B cell (primary cell): ENCODE results near the gene LCN2. TPM values are rescaled to one million over a fixed set of nuclear protein-coding genes. Genes with fewer than 3 reads are reported as not detected.
"Not testable (repeated sequence)": the region's sequence is repeated elsewhere in the genome, so short reads cannot be mapped to it uniquely, and the experiment has no call there.

Experiments used
- ATAC-seq: fragments of 200-7000 bp; cut with Tn5 transposase; one replicate; pipeline ENCODE4 v1.10.0; 2021; ENCODE audit warnings: low read depth, mild to moderate bottlenecking, moderate number of reproducible peaks, moderate library complexity
- CTCF ChIA-PET: fragments of 350-600 bp; sonication (Branson Sonifier 250); formaldehyde crosslinking; loops from one replicate; lab custom pipeline; 2021; ENCODE audit warnings: antibody characterized with exemption, inconsistent platforms; lab: Charles Lee
- POLR2A ChIA-PET: fragments of 350-600 bp; sonication (Branson Sonifier 250); formaldehyde crosslinking; loops from one replicate; lab custom pipeline; 2021; ENCODE audit warnings: antibody characterized with exemption; lab: Charles Lee
- DNase-seq: peaks from one replicate; pipeline ENCODE4 v3.0.0; 2013
- H2AFZ ChIP-seq: 2 replicates; pipeline ENCODE4 v1.6.1; 2012; ENCODE audit warnings: mild to moderate bottlenecking, low read depth, low read length; ENCODE audit not compliant: insufficient read depth, poor library complexity, severe bottlenecking
- H3K27ac ChIP-seq, 2 donors: 1 replicate in 1 of 2; 2 replicates in 1 of 2; pipeline ENCODE4 v1.5.1; 2012 to 2013; ENCODE audit warnings: low read length in 2 of 2, mild to moderate bottlenecking in 2 of 2, moderate library complexity in 1 of 2
- H3K27me3 ChIP-seq, 4 experiments: fragments of 200-600 bp in 1 of 4; sonication (generic) in 1 of 4; replicated peaks in 1 of 4; 1 replicate in 2 of 4; 2 replicates in 2 of 4; pipeline versions ENCODE4 v1.6.1 to v1.7.0; 2013 to 2016; ENCODE audit warnings: low read length in 3 of 4, mild to moderate bottlenecking in 2 of 4, mixed read lengths in 1 of 4, moderate library complexity in 1 of 4; ENCODE audit not compliant: insufficient read depth in 4 of 4, control insufficient read depth in 3 of 4; ENCODE audit errors: control extremely low read depth in 1 of 4
- H3K36me3 ChIP-seq, 2 experiments: replicated peaks in 1 of 2; 1 replicate in 1 of 2; 2 replicates in 1 of 2; pipeline versions ENCODE4 v1.6.1 to v1.7.1; 2013; ENCODE audit warnings: low read length in 1 of 2; ENCODE audit not compliant: insufficient read depth in 2 of 2, control insufficient read depth in 1 of 2; ENCODE audit errors: control extremely low read depth in 1 of 2, extremely low read depth in 1 of 2
- H3K4me1 ChIP-seq, 2 donors: fragments of 200-600 bp in 1 of 2; sonication (generic) in 1 of 2; 1 replicate in 1 of 2; 2 replicates in 1 of 2; pipeline versions ENCODE4 v1.5.1 to v1.6.1; 2013 to 2017; ENCODE audit warnings: low read length in 2 of 2; ENCODE audit not compliant: control insufficient read depth in 2 of 2, insufficient read depth in 2 of 2
- H3K4me2 ChIP-seq: replicated peaks from 2 replicates; pipeline ENCODE3; 2012; ENCODE audit warnings: mild to moderate bottlenecking, low read depth, low read length; ENCODE audit not compliant: poor library complexity, severe bottlenecking
- H3K4me3 ChIP-seq, 5 experiments: fragments of 200-600 bp in 1 of 5; sonication (generic) in 1 of 5; 1 replicate in 3 of 5; 2 replicates in 2 of 5; pipeline versions ENCODE4 v1.5.1 to v1.7.0; 2011 to 2016; ENCODE audit warnings: low read length in 4 of 5, mild to moderate bottlenecking in 4 of 5, low read depth in 2 of 5, control low read depth in 1 of 5, moderate library complexity in 1 of 5; ENCODE audit not compliant: insufficient read depth in 1 of 5; ENCODE audit errors: control extremely low read depth in 1 of 5, extremely low read depth in 1 of 5
- H3K79me2 ChIP-seq: fragments of 200-600 bp; sonication (generic); one replicate; pipeline ENCODE4 v1.6.0; 2016; ENCODE audit warnings: low read length; ENCODE audit not compliant: control insufficient read depth, insufficient read depth
- H3K9ac ChIP-seq: fragments of 200-600 bp; sonication (generic); 2 replicates; pipeline ENCODE4 v1.6.1; 2017; ENCODE audit warnings: mild to moderate bottlenecking, low read length, moderate library complexity
- H3K9me3 ChIP-seq, 3 donors: one replicate each; pipeline versions ENCODE4 v1.6.1 to v1.7.1; 2013; ENCODE audit warnings: low read length in 2 of 3; ENCODE audit not compliant: control insufficient read depth in 2 of 3, insufficient read depth in 1 of 3; ENCODE audit errors: control extremely low read depth in 1 of 3
- H4K20me1 ChIP-seq: 2 replicates; pipeline ENCODE4 v1.6.0; 2012; ENCODE audit warnings: mild to moderate bottlenecking, low read length; ENCODE audit not compliant: insufficient read depth, control insufficient read depth, poor library complexity, severe bottlenecking
- H3K27ac Mint-ChIP-seq: one replicate; pipeline ENCODE4 v1.8.0; 2021; ENCODE audit warnings: mixed read lengths
- H3K27me3 Mint-ChIP-seq: one replicate; pipeline ENCODE4 v1.8.0; 2021; ENCODE audit warnings: mixed read lengths
- H3K4me1 Mint-ChIP-seq: one replicate; pipeline ENCODE4 v1.8.0; 2021; ENCODE audit warnings: mixed read lengths
- H3K4me3 Mint-ChIP-seq: one replicate; pipeline ENCODE4 v1.8.0; 2021; ENCODE audit warnings: mixed read lengths
- H3K9me3 Mint-ChIP-seq: one replicate; pipeline ENCODE4 v1.8.0; 2022; ENCODE audit warnings: mixed read lengths; ENCODE audit not compliant: insufficient read depth
- WGBS: methylation state at CpG from one replicate; pipeline ENCODE4 v1.1.5; 2013; ENCODE audit warnings: missing lambda C conversion rate; ENCODE audit not compliant: insufficient coverage; 5-methylcytosine and 5-hydroxymethylcytosine counted together
- intact Hi-C: fragments of 100-400 bp; cut with micrococcal nuclease; formaldehyde crosslinking; loops from one replicate; pipeline ENCODE4 v1.10.0; 2022
- polyA plus RNA-seq: library from polyadenylated mRNA; depleted of rRNA; stranded (reverse); fragments of >200 nt; gene quantifications from 2 replicates; pipeline ENCODE4 v1.2.3, GENCODE V29; 2012
- total RNA-seq, 2 donors: library from RNA; stranded (reverse); fragments of 120-200 nt in 1 of 2; gene quantifications; 1 replicate in 1 of 2; 2 replicates in 1 of 2; pipeline versions ENCODE4 v1.2.3 to v1.2.4, GENCODE V29; 2013 to 2022

Gene LCN2
- total and polyA plus RNA-seq, 2 donors (not counting 1 experiment from before 2014, with no cell fraction given) = not detected

- Mint-ChIP-seq H3K4me1 (peaks cover 17% of the 10 kb centered on the region), H3K27me3 (peaks cover 25% of the 10 kb centered on the region)
- H3K4me1 ChIP-seq = peaks cover 7 to 12% of the 10 kb centered on the region in 2 donors
- H3K9ac ChIP-seq, H3K27ac Mint-ChIP-seq, H3K27ac ChIP-seq, H3K27me3 ChIP-seq, H3K9me3 ChIP-seq, POLR2A ChIA-PET, intact Hi-C loops, DNase-seq, H4K20me1 ChIP-seq, H3K79me2 ChIP-seq, ATAC-seq, H2AFZ ChIP-seq, H3K36me3 ChIP-seq, H3K4me2 ChIP-seq, H3K9me3 Mint-ChIP-seq, H3K4me3 ChIP-seq, H3K4me3 Mint-ChIP-seq: not testable (repeated sequence)
- CTCF ChIA-PET = interaction anchor here (1.3 kb wide), 1 partner anchor 16 kb away, joined by 3 read pairs; no protein-coding TSS in a partner anchor
- WGBS = 74% methylated on average over 7 of the region's 8 CpGs
These were observed 17.1 kb upstream of the LCN2 start for GRCh38 chr9:128132139-128132538.

DNA sequence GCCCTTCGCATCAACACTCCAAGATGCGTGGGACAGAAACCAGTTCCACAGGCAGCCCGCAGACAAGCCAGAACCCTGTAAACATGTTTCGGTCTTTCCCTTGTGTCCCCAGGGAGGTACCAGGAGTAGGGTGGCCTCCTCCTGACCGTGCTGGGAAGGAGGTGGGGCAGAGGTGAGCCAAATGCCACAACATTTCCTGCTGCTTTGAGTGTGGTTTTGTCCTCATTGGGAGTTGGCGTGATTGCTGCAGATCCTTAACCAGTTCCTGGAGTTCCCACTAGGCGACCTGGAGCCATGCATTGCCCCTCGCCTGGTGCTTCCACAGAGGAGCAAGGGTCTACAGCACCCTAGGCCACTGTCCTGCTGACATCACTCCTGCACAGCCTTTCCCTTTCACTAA, 13.7 kb upstream of the LCN2 start:
- H3K27ac ChIP-seq, ATAC-seq, H2AFZ ChIP-seq, CTCF ChIA-PET, H4K20me1 ChIP-seq, DNase-seq, H3K4me3 Mint-ChIP-seq, POLR2A ChIA-PET, H3K4me1 ChIP-seq, intact Hi-C loops, H3K4me3 ChIP-seq, H3K4me1 Mint-ChIP-seq, H3K4me2 ChIP-seq, H3K79me2 ChIP-seq, H3K9ac ChIP-seq, H3K27me3 ChIP-seq, H3K9me3 Mint-ChIP-seq, H3K9me3 ChIP-seq, H3K36me3 ChIP-seq: not testable (repeated sequence)
- 44% methylated on average over 6 of the region's 8 CpGs for WGBS
- peak overlapping the region; percentile 32 for H3K27ac Mint-ChIP-seq
- peaks cover 25% of the 10 kb centered on the region for H3K27me3 Mint-ChIP-seq
